Esophagus muscularis mucosa (tissue), 4 donors: ENCODE measurements around the gene MAP6. TPM values are rescaled to one million over a fixed set of nuclear protein-coding genes. Genes with fewer than 3 reads are reported as not detected.

Experiments used
- DNase-seq: peaks from one replicate; pipeline ENCODE4 v3.0.0-alpha.2; 2017; ENCODE audit errors: extremely low spot score
- H3K27ac ChIP-seq, 4 donors: fragments of 200-600 bp; sonication (generic); replicated peaks in 1 of 4; 1 replicate in 3 of 4; 2 replicates in 1 of 4; pipeline ENCODE4 v1.5.1; 2016 to 2019; ENCODE audit warnings: mild to moderate bottlenecking in 1 of 4
- H3K27me3 ChIP-seq, 4 donors: fragments of 200-600 bp; sonication (generic); one replicate each; pipeline versions ENCODE4 v1.5.1 to v1.6.0; 2016 to 2019
- H3K36me3 ChIP-seq, 4 donors: fragments of 200-600 bp; sonication (generic); one replicate each; pipeline ENCODE4 v1.5.1; 2016 to 2019
- H3K4me1 ChIP-seq, 4 donors: fragments of 200-600 bp; sonication (generic); one replicate each; pipeline ENCODE4 v1.5.1; 2016 to 2019
- H3K4me3 ChIP-seq, 4 donors: fragments of 200-600 bp; sonication (generic); 1 replicate in 2 of 4; 2 replicates in 2 of 4; pipeline ENCODE4 v1.5.1; 2016 to 2019; ENCODE audit warnings: mild to moderate bottlenecking in 4 of 4, moderate library complexity in 1 of 4
- H3K9me3 ChIP-seq, 4 donors: fragments of 200-600 bp; sonication (generic); 1 replicate in 3 of 4; 2 replicates in 1 of 4; pipeline ENCODE4 v1.5.1; 2016 to 2019
- EP300 ChIP-seq: sonication (generic); formaldehyde crosslinking; IDR thresholded peaks from one replicate; pipeline ENCODE4 v1.6.1; 2017; ENCODE audit warnings: antibody characterized with exemption
- POLR2A ChIP-seq: fragments of 450-650 bp; IDR thresholded peaks from one replicate; pipeline ENCODE4 v1.6.1; 2017; ENCODE audit warnings: antibody characterized with exemption, moderate library complexity, mild to moderate bottlenecking, low read depth
- POLR2AphosphoS5 ChIP-seq, 2 donors: sonication (generic); formaldehyde crosslinking; IDR thresholded peaks; one replicate each; pipeline ENCODE4 v1.6.1; 2017; ENCODE audit warnings: antibody characterized with exemption in 2 of 2
- WGBS: methylation state at CpG from one replicate; pipeline ENCODE4 v1.1.5; 2018; 5-methylcytosine and 5-hydroxymethylcytosine counted together
- intact Hi-C: fragments of 100-400 bp; cut with DNase I; formaldehyde crosslinking; loops from one replicate; pipeline ENCODE4 v1.15.1; 2023
- total RNA-seq, 4 donors: library from RNA; depleted of rRNA; stranded (reverse); fragments of >200 nt; gene quantifications; one replicate each; pipeline versions ENCODE4 v1.1.0 to v1.2.1, GENCODE V29; 2016
- TF ChIP-seq, protein P1 (sequence below), 3 experiments: fragments of 200-600 bp in 2 of 3; fragments of 450-650 bp in 1 of 3; sonication (generic) in 2 of 3; IDR thresholded peaks; one replicate each; pipeline ENCODE4 v1.5.1; 2017 to 2019; ENCODE audit warnings: antibody characterized with exemption in 3 of 3, mild to moderate bottlenecking in 2 of 3, moderate library complexity in 1 of 3

MAP6 gene
- total RNA-seq, 4 donors from 2014 or later = 20.7 to 43.8 (median 30.5) TPM

DNA sequence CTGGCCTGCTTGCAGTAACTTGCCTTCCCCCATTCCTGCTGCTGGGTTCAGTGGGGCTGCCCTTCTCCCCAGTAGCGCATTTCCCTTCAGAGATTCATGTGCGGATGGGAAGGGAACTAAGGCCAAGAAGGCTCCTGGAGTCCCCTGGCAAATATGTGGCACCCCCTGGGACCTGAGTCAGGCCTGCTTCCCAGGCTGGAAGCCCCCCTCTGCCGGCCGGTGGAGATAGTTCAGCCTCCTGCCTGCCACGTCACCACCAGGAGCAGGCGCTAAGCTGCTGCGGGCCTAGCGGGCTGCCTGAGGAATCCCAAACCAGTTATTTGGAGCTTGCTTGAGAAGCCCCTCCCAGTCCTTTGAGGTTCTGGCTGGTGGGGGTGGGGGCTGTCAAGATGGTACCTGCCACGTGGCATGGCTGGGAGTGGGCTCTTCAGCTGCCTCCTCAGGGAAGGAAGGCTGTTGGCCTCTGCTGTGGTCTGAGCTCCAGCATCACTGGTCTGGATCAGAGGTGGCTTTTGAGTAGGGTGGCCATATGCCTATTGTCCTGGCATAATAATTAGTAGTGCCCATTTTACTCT is 104.8 kb downstream of the MAP6 start:
- Histone ChIP-seq H3K9me3 (no peaks in the 10 kb centered on the region), H3K27ac (peak overlapping the region; percentile 99 to 100 (median 100)), H3K4me3 (peak overlapping the region; percentile 85 to 97 (median 94)), H3K36me3 (peaks cover 25 to 41% (median 34%) of the 10 kb centered on the region in 4 donors), H3K27me3 (no peaks in the 10 kb centered on the region), H3K4me1 (peaks cover 80 to 92% (median 89%) of the 10 kb centered on the region in 4 donors)
- intact Hi-C loops = no loop called here
- TF ChIP-seq, protein P1, sequence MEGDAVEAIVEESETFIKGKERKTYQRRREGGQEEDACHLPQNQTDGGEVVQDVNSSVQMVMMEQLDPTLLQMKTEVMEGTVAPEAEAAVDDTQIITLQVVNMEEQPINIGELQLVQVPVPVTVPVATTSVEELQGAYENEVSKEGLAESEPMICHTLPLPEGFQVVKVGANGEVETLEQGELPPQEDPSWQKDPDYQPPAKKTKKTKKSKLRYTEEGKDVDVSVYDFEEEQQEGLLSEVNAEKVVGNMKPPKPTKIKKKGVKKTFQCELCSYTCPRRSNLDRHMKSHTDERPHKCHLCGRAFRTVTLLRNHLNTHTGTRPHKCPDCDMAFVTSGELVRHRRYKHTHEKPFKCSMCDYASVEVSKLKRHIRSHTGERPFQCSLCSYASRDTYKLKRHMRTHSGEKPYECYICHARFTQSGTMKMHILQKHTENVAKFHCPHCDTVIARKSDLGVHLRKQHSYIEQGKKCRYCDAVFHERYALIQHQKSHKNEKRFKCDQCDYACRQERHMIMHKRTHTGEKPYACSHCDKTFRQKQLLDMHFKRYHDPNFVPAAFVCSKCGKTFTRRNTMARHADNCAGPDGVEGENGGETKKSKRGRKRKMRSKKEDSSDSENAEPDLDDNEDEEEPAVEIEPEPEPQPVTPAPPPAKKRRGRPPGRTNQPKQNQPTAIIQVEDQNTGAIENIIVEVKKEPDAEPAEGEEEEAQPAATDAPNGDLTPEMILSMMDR (IDR thresholded peaks at IDR 0.05) = peak; percentile 36 to 69 (median 64)
- TF ChIP-seq POLR2AphosphoS5 (IDR thresholded peaks at IDR 0.05) (peak; percentile 46 to 63), POLR2A (no peak)
- no peak for DNase-seq
- 15% methylated on average over 3 of the region's 9 CpGs for WGBS

- DNase-seq = no peak
- H3K27me3 ChIP-seq = no peaks in the 10 kb centered on the region
- peaks cover 82 to 92% (median 89%) of the 10 kb centered on the region in 4 donors for H3K4me1 ChIP-seq
- peaks cover 20 to 36% (median 29%) of the 10 kb centered on the region in 4 donors for H3K36me3 ChIP-seq
- WGBS = 10% methylated on average over 5 of the region's 5 CpGs
- TF ChIP-seq EP300 (no peak), POLR2A (peak; percentile 6), POLR2AphosphoS5 (IDR thresholded peaks at IDR 0.05) (no peak)
- TF ChIP-seq, protein P1 (IDR thresholded peaks at IDR 0.05) = no peak
- peak overlapping the region; percentile 99 to 100 (median 100) for H3K27ac ChIP-seq
- no peaks in the 10 kb centered on the region for H3K9me3 ChIP-seq
- intact Hi-C loops = no loop called here
- peak overlapping the region; percentile 85 to 97 (median 94) for H3K4me3 ChIP-seq
Measured at GRCh38 chr11:75563501-75563977, 105.3 kb downstream of the MAP6 start.

DNA sequence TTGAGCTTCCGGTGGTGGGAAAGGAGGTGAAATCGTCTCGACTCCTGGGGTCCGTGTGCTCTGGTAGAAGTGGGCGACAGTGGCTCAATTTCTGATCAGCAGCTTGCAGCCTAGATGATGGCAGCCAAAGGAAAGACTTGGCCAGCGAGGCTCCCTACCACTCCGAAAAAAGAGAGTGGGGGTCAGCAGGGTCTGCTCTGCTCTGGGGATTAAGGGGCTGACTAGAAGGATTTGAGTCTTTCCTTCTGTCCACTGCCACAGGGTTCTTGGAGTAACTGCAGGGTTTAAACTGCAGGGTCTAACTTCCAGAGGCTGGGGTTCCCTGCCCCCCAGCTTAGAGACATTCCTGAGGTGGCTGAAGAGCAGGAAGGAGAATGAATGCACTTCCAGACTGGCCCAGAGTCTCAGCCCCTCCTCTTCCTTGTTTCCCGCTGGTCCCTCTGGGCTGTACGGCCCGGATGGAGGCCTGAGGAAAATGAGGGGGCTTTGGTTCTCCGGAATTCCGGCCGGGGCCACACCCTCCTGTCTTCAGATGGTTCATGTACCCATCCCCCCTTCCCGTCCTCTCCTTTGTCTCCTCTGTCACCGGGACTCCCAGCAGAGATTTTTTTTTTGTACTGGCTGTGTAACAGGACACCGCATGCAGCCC is 105.9 kb downstream of the MAP6 start:
- TF ChIP-seq POLR2A (no peak), POLR2AphosphoS5 (IDR thresholded peaks at IDR 0.05) (no peak), EP300 (no peak)
- TF ChIP-seq, protein P1 (IDR thresholded peaks at IDR 0.05) = no peak
- H3K27ac ChIP-seq = peak overlapping the region; percentile 99 to 100 (median 100)
- 2% methylated on average over 16 of the region's 16 CpGs for WGBS
- H3K9me3 ChIP-seq = no peaks in the 10 kb centered on the region
- intact Hi-C loops = no loop called here
- DNase-seq = no peak
- H3K27me3 ChIP-seq = no peaks in the 10 kb centered on the region
- H3K4me1 ChIP-seq = peaks cover 82 to 92% (median 89%) of the 10 kb centered on the region in 4 donors
- peak overlapping the region; percentile 85 to 97 (median 94) for H3K4me3 ChIP-seq
- H3K36me3 ChIP-seq = peaks cover 15 to 30% (median 23%) of the 10 kb centered on the region in 4 donors

DNA sequence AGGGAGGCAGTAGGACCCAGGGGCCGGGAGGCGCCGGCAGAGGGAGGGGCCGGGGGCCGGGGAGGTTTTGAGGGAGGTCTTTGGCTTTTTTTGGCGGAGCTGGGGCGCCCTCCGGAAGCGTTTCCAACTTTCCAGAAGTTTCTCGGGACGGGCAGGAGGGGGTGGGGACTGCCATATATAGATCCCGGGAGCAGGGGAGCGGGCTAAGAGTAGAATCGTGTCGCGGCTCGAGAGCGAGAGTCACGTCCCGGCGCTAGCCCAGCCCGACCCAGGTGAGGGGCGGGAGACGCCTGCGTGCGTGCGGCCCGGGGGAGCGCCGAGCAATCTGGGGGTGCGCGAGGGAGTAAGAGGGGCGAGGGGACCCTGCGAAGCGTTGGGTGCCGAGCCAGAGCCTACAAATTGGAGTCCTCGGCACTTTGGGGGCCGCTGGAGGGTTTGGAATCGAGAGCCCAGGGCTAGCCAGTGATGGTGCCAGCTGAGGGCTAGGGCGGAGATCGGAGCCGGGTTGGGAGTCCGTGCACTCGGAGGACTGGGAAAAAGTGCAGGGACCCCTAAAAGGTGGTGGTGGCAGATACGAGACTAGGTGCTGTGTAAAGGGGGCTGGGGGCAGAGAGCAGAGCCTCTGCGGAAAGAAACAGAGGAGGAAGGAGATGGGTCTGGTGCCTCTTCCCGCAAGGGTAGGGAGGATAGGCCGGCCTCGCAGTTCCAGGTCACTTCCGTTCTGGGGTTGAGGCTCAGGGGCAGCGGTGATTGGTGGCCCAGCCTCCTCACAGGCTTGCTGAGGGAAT is 106.6 kb downstream of the MAP6 start, which contains the start of gene SERPINH1:
TSS of gene SERPINH1 (plus strand) at position 206 of the 788 bp plus-strand sequence. CDS start 4,097 bp downstream, outside the sequence.
- intact Hi-C loops = no loop called here
- H3K4me1 ChIP-seq = peaks cover 82 to 92% (median 89%) of the 10 kb centered on the region in 4 donors
- peak; percentile 96 for DNase-seq

More for the DNA sequence above, 106.6 kb downstream of the MAP6 start, which contains the start of gene SERPINH1:
- Histone ChIP-seq H3K4me3 (peak within 1 kb of the TSS; percentile 85 to 97 (median 94)), H3K9me3 (no peaks in the 10 kb centered on the region), H3K27ac (peak within 1 kb of the TSS; percentile 99 to 100 (median 100)), H3K27me3 (no peaks in the 10 kb centered on the region), H3K36me3 (peaks cover 8 to 23% (median 16%) of the 10 kb centered on the region in 4 donors)
- WGBS = under 1% methylated on average over 15 of the region's 51 CpGs
- peak; percentile 87 to 97 for TF ChIP-seq POLR2AphosphoS5 (IDR thresholded peaks at IDR 0.05)
- TF ChIP-seq EP300 = no peak
- TF ChIP-seq POLR2A = peak; percentile 63
- TF ChIP-seq, protein P1 (IDR thresholded peaks at IDR 0.05) = peak in 1 of 3 experiments; percentile 10
